Measurements from ENCODE around the gene UGT1A3. TPM values are rescaled to one million over a fixed set of nuclear protein-coding genes. Genes with fewer than 3 reads are reported as not detected.
A peak's percentile ranks its signal among the peaks of the same experiment; 100 is the strongest.
"Not testable (repeated sequence)": the region's sequence is repeated elsewhere in the genome, so short reads cannot be mapped to it uniquely, and the experiment has no call there.

UGT1A3 gene
- polyA plus RNA-seq, 1 donor (not counting 4 experiments of a cell fraction or from before 2014, with no cell fraction given) = 3.2 TPM

DNA sequence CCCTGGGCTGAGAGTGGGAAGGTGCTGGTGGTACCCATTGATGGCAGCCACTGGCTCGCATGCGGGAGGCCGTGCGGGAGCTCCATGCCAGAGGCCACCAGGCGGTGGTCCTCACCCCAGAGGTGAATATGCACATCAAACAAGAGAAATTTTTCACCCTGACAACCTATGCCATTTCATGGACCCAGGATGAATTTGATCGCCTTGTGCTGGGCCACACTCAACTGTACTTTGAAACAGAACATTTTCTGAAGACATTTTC lies 18.4 kb downstream of the UGT1A3 start:
- H3K4me1 ChIP-seq (ENCODE audit: control insufficient read depth, extremely low read depth, insufficient read depth, low read length) = no peaks in the 10 kb centered on the region
- FAIRE-seq = peak; percentile 26
- H3K4me3 ChIP-seq (ENCODE audit: control insufficient read depth in 2 of 3, extremely low read depth in 1 of 3, insufficient read depth in 2 of 3, low read depth in 1 of 3, low read length in 3 of 3) = no peak overlapping the region
- no peak overlapping the region for H3K9ac ChIP-seq (ENCODE audit: control insufficient read depth, extremely low read depth, insufficient read depth, low read length)
- no peak overlapping the region for H3K27ac ChIP-seq (ENCODE audit: control insufficient read depth, insufficient read depth, low read length)
- DNase-seq (ENCODE audit: low read depth, low spot score) = no peak
- H3K36me3 ChIP-seq (ENCODE audit: control insufficient read depth in 2 of 2, extremely low read depth in 1 of 2, insufficient read depth in 2 of 2, low read length in 2 of 2) = peaks cover 1 to 3% of the 10 kb centered on the region in 2 experiments
- peaks cover 9% of the 10 kb centered on the region for H3K79me2 ChIP-seq (ENCODE audit: control insufficient read depth, insufficient read depth, low read length)
- H4K20me1 ChIP-seq (ENCODE audit: control insufficient read depth, extremely low read depth, insufficient read depth, low read length) = no peaks in the 10 kb centered on the region
- H3K4me2 ChIP-seq (ENCODE audit: control insufficient read depth, extremely low read depth, insufficient read depth, low read depth, low read length) = no peak overlapping the region
- no peak for TF ChIP-seq EZH2 (IDR thresholded peaks at IDR 0.05; ENCODE audit: low read length)
- TF ChIP-seq, protein P1, sequence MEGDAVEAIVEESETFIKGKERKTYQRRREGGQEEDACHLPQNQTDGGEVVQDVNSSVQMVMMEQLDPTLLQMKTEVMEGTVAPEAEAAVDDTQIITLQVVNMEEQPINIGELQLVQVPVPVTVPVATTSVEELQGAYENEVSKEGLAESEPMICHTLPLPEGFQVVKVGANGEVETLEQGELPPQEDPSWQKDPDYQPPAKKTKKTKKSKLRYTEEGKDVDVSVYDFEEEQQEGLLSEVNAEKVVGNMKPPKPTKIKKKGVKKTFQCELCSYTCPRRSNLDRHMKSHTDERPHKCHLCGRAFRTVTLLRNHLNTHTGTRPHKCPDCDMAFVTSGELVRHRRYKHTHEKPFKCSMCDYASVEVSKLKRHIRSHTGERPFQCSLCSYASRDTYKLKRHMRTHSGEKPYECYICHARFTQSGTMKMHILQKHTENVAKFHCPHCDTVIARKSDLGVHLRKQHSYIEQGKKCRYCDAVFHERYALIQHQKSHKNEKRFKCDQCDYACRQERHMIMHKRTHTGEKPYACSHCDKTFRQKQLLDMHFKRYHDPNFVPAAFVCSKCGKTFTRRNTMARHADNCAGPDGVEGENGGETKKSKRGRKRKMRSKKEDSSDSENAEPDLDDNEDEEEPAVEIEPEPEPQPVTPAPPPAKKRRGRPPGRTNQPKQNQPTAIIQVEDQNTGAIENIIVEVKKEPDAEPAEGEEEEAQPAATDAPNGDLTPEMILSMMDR (optimal IDR thresholded peaks at IDR 0.05 in 1 of 3, IDR thresholded peaks at IDR 0.05 in 1 of 3, conservative IDR thresholded peaks at IDR 0.05 in 1 of 3; ENCODE audit: extremely low read depth in 1 of 3, insufficient read depth in 2 of 3, low read length in 3 of 3) = no peak
- no peaks in the 10 kb centered on the region for H3K9me3 ChIP-seq (ENCODE audit: control insufficient read depth, low read depth, low read length)
- H2AFZ ChIP-seq (ENCODE audit: control insufficient read depth, low read length) = no peak overlapping the region
- no peaks in the 10 kb centered on the region for H3K27me3 ChIP-seq (ENCODE audit: control insufficient read depth, extremely low read depth, insufficient read depth, low read length)
- no peaks in the 10 kb centered on the region for H3K9me1 ChIP-seq (ENCODE audit: control insufficient read depth, extremely low read depth, insufficient read depth, low read length)
- dilution Hi-C loops (cut with MboI; ENCODE audit: extremely low pct_ligation_motif_present, low sequenced_read_pairs) = no loop called here

DNA sequence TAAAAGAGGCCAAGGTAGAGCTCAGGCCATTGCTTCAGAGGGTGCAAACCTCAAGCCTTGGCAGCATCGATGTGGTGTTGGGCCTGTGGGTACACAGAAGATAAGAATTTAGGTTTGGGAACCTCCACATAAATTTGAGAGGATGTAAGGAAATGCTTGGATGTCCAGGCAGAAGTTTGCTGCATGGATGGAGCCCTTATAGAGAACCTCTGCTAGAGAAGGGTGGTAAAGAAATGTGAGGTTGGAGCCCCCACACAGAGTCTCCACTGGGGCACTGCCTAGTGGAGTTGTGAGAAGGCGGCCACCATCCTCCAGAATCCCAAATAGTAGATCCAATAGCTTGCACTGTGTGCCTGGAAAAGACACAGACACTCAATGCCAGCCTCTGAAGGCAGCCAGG lies 21.8 kb downstream of the UGT1A3 start:
- H3K9ac ChIP-seq (ENCODE audit: control insufficient read depth, extremely low read depth, insufficient read depth, low read length); H3K4me1 ChIP-seq (ENCODE audit: control insufficient read depth, extremely low read depth, insufficient read depth, low read length); FAIRE-seq; H3K4me3 ChIP-seq (ENCODE audit: control insufficient read depth in 2 of 3, extremely low read depth in 1 of 3, insufficient read depth in 2 of 3, low read depth in 1 of 3, low read length in 3 of 3); H3K9me1 ChIP-seq (ENCODE audit: control insufficient read depth, extremely low read depth, insufficient read depth, low read length); DNase-seq (ENCODE audit: low read depth, low spot score); H3K79me2 ChIP-seq (ENCODE audit: control insufficient read depth, insufficient read depth, low read length); H2AFZ ChIP-seq (ENCODE audit: control insufficient read depth, low read length); H3K27me3 ChIP-seq (ENCODE audit: control insufficient read depth, extremely low read depth, insufficient read depth, low read length); H3K9me3 ChIP-seq (ENCODE audit: control insufficient read depth, low read depth, low read length); H3K4me2 ChIP-seq (ENCODE audit: control insufficient read depth, extremely low read depth, insufficient read depth, low read depth, low read length); H4K20me1 ChIP-seq (ENCODE audit: control insufficient read depth, extremely low read depth, insufficient read depth, low read length); dilution Hi-C loops (cut with MboI; ENCODE audit: extremely low pct_ligation_motif_present, low sequenced_read_pairs); H3K27ac ChIP-seq (ENCODE audit: control insufficient read depth, insufficient read depth, low read length): not testable (repeated sequence)
- peaks cover 4 to 11% of the 10 kb centered on the region in 2 experiments for H3K36me3 ChIP-seq (ENCODE audit: control insufficient read depth in 2 of 2, extremely low read depth in 1 of 2, insufficient read depth in 2 of 2, low read length in 2 of 2)

DNA sequence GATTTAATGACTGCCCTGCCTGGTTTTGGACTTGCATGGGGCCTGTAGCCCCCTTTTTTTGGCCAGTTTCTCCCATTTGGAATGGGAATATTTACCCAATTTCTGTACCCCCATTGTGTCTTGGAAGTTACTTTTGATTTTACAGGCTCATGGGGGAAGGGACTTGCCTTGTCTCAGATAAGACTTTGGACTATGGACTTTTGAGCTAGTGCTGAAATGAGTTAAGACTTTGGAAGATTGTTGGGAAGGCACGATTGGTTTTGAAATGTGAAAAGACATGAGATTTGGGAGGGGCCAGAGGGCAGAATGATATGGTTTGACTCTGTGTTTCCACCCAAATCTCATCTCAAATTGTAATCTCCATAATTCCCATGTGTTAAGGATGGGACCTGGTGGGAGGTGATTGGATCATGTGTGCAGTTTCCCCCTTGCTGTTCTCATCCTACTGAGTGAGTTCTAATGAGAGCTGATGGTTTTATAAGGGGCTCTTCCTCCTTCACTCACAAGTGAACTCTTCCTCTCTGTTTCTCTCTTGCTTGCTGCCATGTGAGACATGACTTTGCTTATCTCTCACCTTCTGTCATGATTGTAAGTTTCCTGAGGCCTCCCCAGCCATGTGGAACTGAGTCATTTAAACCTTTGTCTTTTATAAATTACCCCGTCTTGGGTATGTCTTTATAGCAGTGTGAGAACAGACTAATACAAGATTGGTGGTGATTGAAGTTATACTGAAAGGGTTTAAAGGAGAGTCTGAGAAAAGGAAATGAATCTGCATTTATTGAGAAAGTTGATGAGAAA lies 22.6 kb downstream of the UGT1A3 start:
- H3K4me1 ChIP-seq (ENCODE audit: control insufficient read depth, extremely low read depth, insufficient read depth, low read length); H3K79me2 ChIP-seq (ENCODE audit: control insufficient read depth, insufficient read depth, low read length); H3K27ac ChIP-seq (ENCODE audit: control insufficient read depth, insufficient read depth, low read length); H3K4me3 ChIP-seq (ENCODE audit: control insufficient read depth in 2 of 3, extremely low read depth in 1 of 3, insufficient read depth in 2 of 3, low read depth in 1 of 3, low read length in 3 of 3); H2AFZ ChIP-seq (ENCODE audit: control insufficient read depth, low read length); FAIRE-seq; H3K27me3 ChIP-seq (ENCODE audit: control insufficient read depth, extremely low read depth, insufficient read depth, low read length); H3K9me3 ChIP-seq (ENCODE audit: control insufficient read depth, low read depth, low read length); H3K9me1 ChIP-seq (ENCODE audit: control insufficient read depth, extremely low read depth, insufficient read depth, low read length); H4K20me1 ChIP-seq (ENCODE audit: control insufficient read depth, extremely low read depth, insufficient read depth, low read length); DNase-seq (ENCODE audit: low read depth, low spot score); dilution Hi-C loops (cut with MboI; ENCODE audit: extremely low pct_ligation_motif_present, low sequenced_read_pairs); H3K9ac ChIP-seq (ENCODE audit: control insufficient read depth, extremely low read depth, insufficient read depth, low read length); H3K4me2 ChIP-seq (ENCODE audit: control insufficient read depth, extremely low read depth, insufficient read depth, low read depth, low read length): not testable (repeated sequence)
- H3K36me3 ChIP-seq (ENCODE audit: control insufficient read depth in 2 of 2, extremely low read depth in 1 of 2, insufficient read depth in 2 of 2, low read length in 2 of 2) = peaks cover 4 to 11% of the 10 kb centered on the region in 2 experiments
